ENCODE data around the gene MYT1.
A peak's percentile ranks its signal among the peaks of the same experiment; 100 is the strongest.

The MYT1 gene

GRCh38 chr20:64200740-64201139, 36.5 kb downstream of the MYT1 start:
- H3K4me3 ChIP-seq (ENCODE audit: low read length) = no peak overlapping the region
- TF ChIP-seq CTCF (IDR thresholded peaks at IDR 0.05; ENCODE audit: insufficient read depth, low read depth, low read length, missing control alignments) = no peak
- no peak for DNase-seq (ENCODE audit: low read depth)

GRCh38 chr20:64201653-64202052, 37.4 kb downstream of the MYT1 start:
- DNase-seq (ENCODE audit: low read depth) = no peak
- no peak overlapping the region for H3K4me3 ChIP-seq (ENCODE audit: low read length)
- no peak for TF ChIP-seq CTCF (IDR thresholded peaks at IDR 0.05; ENCODE audit: insufficient read depth, low read depth, low read length, missing control alignments)

GRCh38 chr20:64203037-64203777, 39.0 kb downstream of the MYT1 start:
- no peak overlapping the region for H3K4me3 ChIP-seq (ENCODE audit: low read length)
- DNase-seq (ENCODE audit: low read depth) = no peak
- TF ChIP-seq CTCF (IDR thresholded peaks at IDR 0.05; ENCODE audit: insufficient read depth, low read depth, low read length, missing control alignments) = no peak

GRCh38 chr20:64205611-64206026, 41.4 kb downstream of the MYT1 start:
- TF ChIP-seq CTCF (IDR thresholded peaks at IDR 0.05; ENCODE audit: insufficient read depth, low read depth, low read length, missing control alignments) = no peak
- H3K4me3 ChIP-seq (ENCODE audit: low read length) = no peak overlapping the region
- peak; percentile 75 for DNase-seq (ENCODE audit: low read depth)

GRCh38 chr20:64206614-64207013, 42.4 kb downstream of the MYT1 start:
- H3K4me3 ChIP-seq (ENCODE audit: low read length) = no peak overlapping the region
- TF ChIP-seq CTCF (IDR thresholded peaks at IDR 0.05; ENCODE audit: insufficient read depth, low read depth, low read length, missing control alignments) = no peak
- no peak for DNase-seq (ENCODE audit: low read depth)

GRCh38 chr20:64207641-64208590, 43.7 kb downstream of the MYT1 start:
- no peak for TF ChIP-seq CTCF (IDR thresholded peaks at IDR 0.05; ENCODE audit: insufficient read depth, low read depth, low read length, missing control alignments)
- H3K4me3 ChIP-seq (ENCODE audit: low read length) = no peak overlapping the region
- no peak for DNase-seq (ENCODE audit: low read depth)
